Testis (tissue), 3 donors: ENCODE measurements around the gene SAV1. TPM values are rescaled to one million over a fixed set of nuclear protein-coding genes. Genes with fewer than 3 reads are reported as not detected.

Experiments used
- DNase-seq: peaks from one replicate; pipeline ENCODE4 v3.0.0-alpha.2; 2019
- H3K27ac ChIP-seq, 2 donors: fragments of 200-600 bp; sonication (generic); one replicate each; pipeline ENCODE4 v1.5.1; 2019
- H3K27me3 ChIP-seq: fragments of 200-600 bp; sonication (generic); one replicate; pipeline ENCODE4 v1.5.1; 2019
- H3K36me3 ChIP-seq: fragments of 200-600 bp; sonication (generic); one replicate; pipeline ENCODE4 v1.5.1; 2017; ENCODE audit warnings: low read depth; ENCODE audit errors: missing control alignments
- H3K4me1 ChIP-seq: fragments of 200-600 bp; sonication (generic); one replicate; pipeline ENCODE4 v1.5.1; 2019
- H3K4me3 ChIP-seq, 2 donors: fragments of 200-600 bp; sonication (generic); one replicate each; pipeline ENCODE4 v1.5.1; 2017 to 2019
- H3K9me3 ChIP-seq: fragments of 200-600 bp; sonication (generic); one replicate; pipeline ENCODE4 v1.5.1; 2017
- CTCF ChIP-seq, 3 experiments: fragments of 450-650 bp in 2 of 3; fragments of 200-600 bp in 1 of 3; sonication (generic) in 1 of 3; IDR thresholded peaks; one replicate each; pipeline ENCODE4 v1.5.1; 2016 to 2019; ENCODE audit warnings: antibody characterized with exemption in 3 of 3, mild to moderate bottlenecking in 2 of 3, moderate library complexity in 1 of 3
- POLR2A ChIP-seq: fragments of 450-650 bp; IDR thresholded peaks from one replicate; pipeline ENCODE4 v1.6.1; 2017; ENCODE audit warnings: antibody characterized with exemption, mild to moderate bottlenecking, moderate library complexity
- WGBS, 2 donors: methylation state at CpG; one replicate each; pipeline ENCODE4 v1.1.5; 2018; 5-methylcytosine and 5-hydroxymethylcytosine counted together
- intact Hi-C: fragments of 100-400 bp; cut with DNase I; formaldehyde crosslinking; loops from one replicate; pipeline ENCODE4 v1.15.1; 2023; ENCODE audit warnings: low total_unique reads
- polyA plus RNA-seq: library from polyadenylated mRNA; stranded (reverse); fragments of 350-450 nt; fragmentation: Illumina TruSeq; extraction: RNeasy Lipid Tissue Mini Kit (QIAGEN cat#74804); gene quantifications from one replicate; pipeline ENCODE4 v1.2.3, GENCODE V29; 2014; ENCODE audit warnings: low read depth, low replicate concordance; ENCODE audit not compliant: insufficient read depth
- total RNA-seq, 2 donors: library from RNA; depleted of rRNA; stranded (reverse); fragments of >200 nt; gene quantifications; one replicate each; pipeline ENCODE4 v1.2.3, GENCODE V29; 2016

The SAV1 gene
- total and polyA plus RNA-seq, 3 donors from 2014 or later, result 40.4 to 53.5 (median 40.9) TPM

- DNase-seq, result peak; percentile 63
- Histone ChIP-seq H3K36me3 (no peaks in the 10 kb centered on the region), H3K9me3 (no peaks in the 10 kb centered on the region), H3K27ac (peak overlapping the region; percentile 31 to 78), H3K4me1 (peaks cover 26% of the 10 kb centered on the region), H3K27me3 (no peaks in the 10 kb centered on the region), H3K4me3 (no peak overlapping the region)
- TF ChIP-seq CTCF (IDR thresholded peaks at IDR 0.05), result no peak
- no peak for TF ChIP-seq POLR2A
- intact Hi-C loops, result no loop called here
- WGBS, 2 donors, result 17 to 29% methylated on average over 6 of the region's 6 CpGs
Observed at GRCh38 chr14:50658203-50658602, 9.9 kb downstream of the SAV1 start.

- DNase-seq, result no peak
- Histone ChIP-seq H3K36me3 (no peaks in the 10 kb centered on the region), H3K9me3 (no peaks in the 10 kb centered on the region), H3K27ac (peak overlapping the region; percentile 31 to 78), H3K4me3 (no peak overlapping the region), H3K27me3 (no peaks in the 10 kb centered on the region), H3K4me1 (peaks cover 30% of the 10 kb centered on the region)
- intact Hi-C loops, result no loop called here
- WGBS, 2 donors, result 25 to 35% methylated on average over 2 of the region's 2 CpGs
- TF ChIP-seq CTCF (IDR thresholded peaks at IDR 0.05) (no peak), POLR2A (no peak)
Observed at GRCh38 chr14:50657753-50658152, 10.4 kb downstream of the SAV1 start.

GRCh38 chr14:50656776-50657175, 11.3 kb downstream of the SAV1 start:
- no peaks in the 10 kb centered on the region for H3K36me3 ChIP-seq
- peaks cover 38% of the 10 kb centered on the region for H3K4me1 ChIP-seq
- H3K4me3 ChIP-seq, result no peak overlapping the region
- 84 to 89% methylated on average over 6 of the region's 6 CpGs for WGBS, 2 donors
- TF ChIP-seq CTCF (IDR thresholded peaks at IDR 0.05), result no peak
- no peak for TF ChIP-seq POLR2A
- H3K27ac ChIP-seq, result peak overlapping the region in 1 of 2 donors; percentile 78
- no peaks in the 10 kb centered on the region for H3K27me3 ChIP-seq
- no peaks in the 10 kb centered on the region for H3K9me3 ChIP-seq
- intact Hi-C loops, result no loop called here
- no peak for DNase-seq

- no peak for DNase-seq
- Histone ChIP-seq H3K27ac (no peak overlapping the region), H3K4me1 (peaks cover 22% of the 10 kb centered on the region), H3K27me3 (no peaks in the 10 kb centered on the region), H3K36me3 (no peaks in the 10 kb centered on the region), H3K9me3 (no peaks in the 10 kb centered on the region), H3K4me3 (no peak overlapping the region)
- intact Hi-C loops, result no loop called here
- TF ChIP-seq POLR2A (no peak), CTCF (IDR thresholded peaks at IDR 0.05) (no peak)
Observed at GRCh38 chr14:50649691-50650090, 18.4 kb downstream of the SAV1 start.

- intact Hi-C loops, result no loop called here
Observed at GRCh38 chr14:50647753-50648152, 20.4 kb downstream of the SAV1 start.

More at GRCh38 chr14:50647753-50648152, 20.4 kb downstream of the SAV1 start:
- no peaks in the 10 kb centered on the region for H3K27me3 ChIP-seq
- no peak for DNase-seq
- no peak for TF ChIP-seq CTCF (IDR thresholded peaks at IDR 0.05)
- TF ChIP-seq POLR2A, result no peak
- no peaks in the 10 kb centered on the region for H3K36me3 ChIP-seq
- H3K27ac ChIP-seq, result no peak overlapping the region
- H3K9me3 ChIP-seq, result no peaks in the 10 kb centered on the region
- H3K4me1 ChIP-seq, result peaks cover 17% of the 10 kb centered on the region
- H3K4me3 ChIP-seq, result no peak overlapping the region
